Osteocyte (in vitro differentiated cells): Measurements from ENCODE around the gene SPTLC1. TPM values are rescaled to one million over a fixed set of nuclear protein-coding genes. Genes with fewer than 3 reads are reported as not detected.
A peak's percentile ranks its signal among the peaks of the same experiment; 100 is the strongest.

Experiments used
- DNase-seq: peaks from one replicate; pipeline ENCODE4 v3.0.0; 2021; ENCODE audit warnings: mixed read lengths; ENCODE audit not compliant: unreplicated experiment; ENCODE audit errors: extremely low spot score
- H3K27ac Mint-ChIP-seq: one replicate; pipeline ENCODE4 v1.8.0; 2021; ENCODE audit warnings: mild to moderate bottlenecking, mixed read lengths; ENCODE audit not compliant: unreplicated experiment
- H3K27me3 Mint-ChIP-seq: one replicate; pipeline ENCODE4 v1.8.0; 2021; ENCODE audit warnings: mixed read lengths; ENCODE audit not compliant: unreplicated experiment
- H3K36me3 Mint-ChIP-seq: one replicate; pipeline ENCODE4 v1.8.0; 2021; ENCODE audit warnings: mixed read lengths; ENCODE audit not compliant: unreplicated experiment
- H3K4me1 Mint-ChIP-seq: one replicate; pipeline ENCODE4 v1.8.0; 2021; ENCODE audit warnings: mixed read lengths; ENCODE audit not compliant: unreplicated experiment
- H3K4me3 Mint-ChIP-seq: one replicate; pipeline ENCODE4 v1.8.0; 2021; ENCODE audit warnings: mild to moderate bottlenecking, moderate library complexity, mixed read lengths; ENCODE audit not compliant: unreplicated experiment
- H3K9me3 Mint-ChIP-seq: one replicate; pipeline ENCODE4 v1.8.0; 2021; ENCODE audit warnings: mixed read lengths; ENCODE audit not compliant: unreplicated experiment
- CTCF ChIP-seq: fragments of 200-600 bp; sonication (generic); IDR thresholded peaks from 2 replicates; pipeline ENCODE4 v1.5.0; 2021; ENCODE audit warnings: antibody characterized with exemption, mild to moderate bottlenecking, moderate library complexity
- total RNA-seq: library from RNA; stranded (reverse); gene quantifications from 2 replicates; pipeline ENCODE4 v1.2.1, GENCODE V29; 2021

Gene SPTLC1
- total RNA-seq, 1 donor from 2014 or later: 93.9 TPM

- peaks cover 53% of the 10 kb centered on the region for H3K36me3 Mint-ChIP-seq
- DNase-seq: no peak
- peaks cover 34% of the 10 kb centered on the region for H3K4me1 Mint-ChIP-seq
- peaks cover 24% of the 10 kb centered on the region for H3K9me3 Mint-ChIP-seq
- H3K4me3 Mint-ChIP-seq: no peak overlapping the region
- no peak for TF ChIP-seq CTCF
- peak overlapping the region; percentile 89 for H3K27ac Mint-ChIP-seq
- no peaks in the 10 kb centered on the region for H3K27me3 Mint-ChIP-seq
Observed at GRCh38 chr9:92066168-92066567, 49.0 kb downstream of the SPTLC1 start.

- peaks cover 32% of the 10 kb centered on the region for H3K9me3 Mint-ChIP-seq
- peaks cover 65% of the 10 kb centered on the region for H3K36me3 Mint-ChIP-seq
- no peak for TF ChIP-seq CTCF
- DNase-seq: no peak
- peak overlapping the region; percentile 89 for H3K27ac Mint-ChIP-seq
- H3K27me3 Mint-ChIP-seq: no peaks in the 10 kb centered on the region
- peaks cover 34% of the 10 kb centered on the region for H3K4me1 Mint-ChIP-seq
- H3K4me3 Mint-ChIP-seq: peak overlapping the region; percentile 20
Observed at GRCh38 chr9:92064711-92065110, 50.5 kb downstream of the SPTLC1 start.

GRCh38 chr9:92061184-92061583 is 54.0 kb downstream of the SPTLC1 start:
- Mint-ChIP-seq H3K27ac (no peak overlapping the region), H3K27me3 (no peaks in the 10 kb centered on the region), H3K4me3 (no peak overlapping the region), H3K36me3 (peaks cover 61% of the 10 kb centered on the region), H3K9me3 (peaks cover 32% of the 10 kb centered on the region), H3K4me1 (peaks cover 43% of the 10 kb centered on the region)
- TF ChIP-seq CTCF: no peak
- no peak for DNase-seq

- no peak overlapping the region for H3K4me3 Mint-ChIP-seq
- H3K27ac Mint-ChIP-seq: no peak overlapping the region
- peaks cover 60% of the 10 kb centered on the region for H3K36me3 Mint-ChIP-seq
- TF ChIP-seq CTCF: no peak
- peaks cover 31% of the 10 kb centered on the region for H3K4me1 Mint-ChIP-seq
- no peak for DNase-seq
- peaks cover 32% of the 10 kb centered on the region for H3K9me3 Mint-ChIP-seq
- H3K27me3 Mint-ChIP-seq: no peaks in the 10 kb centered on the region
Observed at GRCh38 chr9:92059661-92060060, 55.6 kb downstream of the SPTLC1 start.

- no peaks in the 10 kb centered on the region for H3K27me3 Mint-ChIP-seq
- no peak for TF ChIP-seq CTCF
- peaks cover 32% of the 10 kb centered on the region for H3K9me3 Mint-ChIP-seq
- no peak overlapping the region for H3K27ac Mint-ChIP-seq
- H3K4me1 Mint-ChIP-seq: peaks cover 24% of the 10 kb centered on the region
- H3K4me3 Mint-ChIP-seq: no peak overlapping the region
- H3K36me3 Mint-ChIP-seq: peaks cover 63% of the 10 kb centered on the region
- no peak for DNase-seq
Observed at GRCh38 chr9:92058723-92059444, 56.3 kb downstream of the SPTLC1 start.
